HG03432 (cell line): ENCODE data around the gene TMEM14A.
A peak's percentile ranks its signal among the peaks of the same experiment; 100 is the strongest.
"Not testable (repeated sequence)": the region's sequence is repeated elsewhere in the genome, so short reads cannot be mapped to it uniquely, and the experiment has no call there.

ENCODE experiments used
- ATAC-seq: cut with Tn5 transposase; IDR thresholded peaks from one replicate; pipeline ENCODE4 v1.9.1; 2021; ENCODE audit warnings: mild to moderate bottlenecking, moderate library complexity; ENCODE audit not compliant: unreplicated experiment

TMEM14A gene

GRCh38 chr6:52655941-52656340 is 15.0 kb upstream of the TMEM14A start:
- not testable (repeated sequence) for ATAC-seq

- no peak for ATAC-seq
Observed at GRCh38 chr6:52657870-52658269, 13.0 kb upstream of the TMEM14A start.

- ATAC-seq, result no peak
Observed at GRCh38 chr6:52661551-52661950, 9.4 kb upstream of the TMEM14A start.

- ATAC-seq, result no peak
Observed at GRCh38 chr6:52662031-52662430, 8.9 kb upstream of the TMEM14A start.

GRCh38 chr6:52663120-52663935 is 7.6 kb upstream of the TMEM14A start:
- ATAC-seq, result peak; percentile 46

- no peak for ATAC-seq
Observed at GRCh38 chr6:52663936-52664185, 7.1 kb upstream of the TMEM14A start.

- peak; percentile 92 for ATAC-seq
Observed at GRCh38 chr6:52664186-52664990, 6.5 kb upstream of the TMEM14A start.

- no peak for ATAC-seq
Observed at GRCh38 chr6:52664991-52665686, 5.8 kb upstream of the TMEM14A start.

- ATAC-seq, result no peak
Observed at GRCh38 chr6:52666071-52666470, 4.8 kb upstream of the TMEM14A start.

- no peak for ATAC-seq
Observed at GRCh38 chr6:52666523-52666922, 4.4 kb upstream of the TMEM14A start.

- ATAC-seq, result peak; percentile 18
Observed at GRCh38 chr6:52667572-52667971, 3.3 kb upstream of the TMEM14A start.

- ATAC-seq, result no peak
Observed at GRCh38 chr6:52671676-52672075, 763 bp downstream of the TMEM14A start.

- no peak for ATAC-seq
Observed at GRCh38 chr6:52672412-52673025, 1.6 kb downstream of the TMEM14A start.

GRCh38 chr6:52674666-52675065 is 3.8 kb downstream of the TMEM14A start:
- no peak for ATAC-seq

GRCh38 chr6:52675372-52675771 is 4.5 kb downstream of the TMEM14A start:
- ATAC-seq, result no peak

GRCh38 chr6:52676631-52677030 is 5.7 kb downstream of the TMEM14A start:
- not testable (repeated sequence) for ATAC-seq

GRCh38 chr6:52681416-52681815 is 10.5 kb downstream of the TMEM14A start:
- no peak for ATAC-seq

- no peak for ATAC-seq
Observed at GRCh38 chr6:52686878-52687699, 16.2 kb downstream of the TMEM14A start.

GRCh38 chr6:52689857-52690256 is 18.9 kb downstream of the TMEM14A start:
- no peak for ATAC-seq

GRCh38 chr6:52691718-52692117 is 20.8 kb downstream of the TMEM14A start:
- ATAC-seq, result no peak
